CD4-positive, CD25-positive, alpha-beta regulatory T cell (primary cell): ENCODE data around the gene ADAM22. TPM values are rescaled to one million over a fixed set of nuclear protein-coding genes. Genes with fewer than 3 reads are reported as not detected.

Experiments used
- ATAC-seq, 2 donors: fragments of 150-1000 bp; cut with Tn5 transposase; one replicate each; pipeline ENCODE4 v1.10.0; 2021; ENCODE audit warnings: low read depth in 2 of 2, moderate number of reproducible peaks in 2 of 2, moderate library complexity in 1 of 2
- DNase-seq, 3 donors: peaks; one replicate each; pipeline versions ENCODE4 v3.0.0 to v3.0.0-alpha.2; 2012 to 2022; ENCODE audit warnings: mixed read lengths in 1 of 3
- H3K27ac ChIP-seq: one replicate; pipeline ENCODE4 v1.7.0; 2013; ENCODE audit warnings: mild to moderate bottlenecking, low read length; ENCODE audit not compliant: insufficient read depth, poor library complexity, severe bottlenecking
- H3K27me3 ChIP-seq: one replicate; pipeline ENCODE4 v1.7.0; 2013; ENCODE audit warnings: low read length; ENCODE audit not compliant: control insufficient read depth, insufficient read depth
- H3K36me3 ChIP-seq: one replicate; pipeline ENCODE4 v1.7.0; 2013; ENCODE audit warnings: mild to moderate bottlenecking, low read length, moderate library complexity; ENCODE audit not compliant: control insufficient read depth, insufficient read depth
- H3K4me1 ChIP-seq: 2 replicates; pipeline ENCODE4 v1.7.0; 2013; ENCODE audit warnings: mild to moderate bottlenecking, low read length; ENCODE audit not compliant: insufficient read depth, control insufficient read depth, poor library complexity, severe bottlenecking
- H3K4me3 ChIP-seq: one replicate; pipeline ENCODE4 v1.7.0; 2013; ENCODE audit warnings: low read depth, mild to moderate bottlenecking, low read length, moderate library complexity
- H3K9me3 ChIP-seq, 2 experiments: 1 replicate in 1 of 2; 2 replicates in 1 of 2; pipeline ENCODE4 v1.7.0; 2013; ENCODE audit warnings: low read length in 2 of 2, mild to moderate bottlenecking in 1 of 2, moderate library complexity in 1 of 2; ENCODE audit not compliant: control insufficient read depth in 2 of 2
- H3K27ac Mint-ChIP-seq, 3 donors: one replicate each; pipeline ENCODE4 v1.8.0; 2020 to 2022; ENCODE audit warnings: mild to moderate bottlenecking in 3 of 3, mixed read lengths in 3 of 3, moderate library complexity in 2 of 3
- H3K27me3 Mint-ChIP-seq: one replicate; pipeline ENCODE4 v1.8.0; 2022; ENCODE audit warnings: mild to moderate bottlenecking, mixed read lengths
- H3K36me3 Mint-ChIP-seq: one replicate; pipeline ENCODE4 v1.8.0; 2020; ENCODE audit warnings: mixed read lengths
- H3K4me1 Mint-ChIP-seq, 4 donors: one replicate each; pipeline ENCODE4 v1.8.0; 2020 to 2022; ENCODE audit warnings: mixed read lengths in 4 of 4, mild to moderate bottlenecking in 1 of 4
- H3K4me3 Mint-ChIP-seq, 4 donors: one replicate each; pipeline ENCODE4 v1.8.0; 2020 to 2022; ENCODE audit warnings: mild to moderate bottlenecking in 4 of 4, mixed read lengths in 4 of 4, moderate library complexity in 3 of 4
- H3K9me3 Mint-ChIP-seq, 7 donors: one replicate each; pipeline ENCODE4 v1.8.0; 2020 to 2022; ENCODE audit warnings: mixed read lengths in 7 of 7, mild to moderate bottlenecking in 3 of 7, moderate library complexity in 2 of 7
- polyA plus RNA-seq, 4 donors: library from polyadenylated mRNA; unstranded; fragments of 300-500 nt; fragmentation: Illumina TruSeq; gene quantifications; one replicate each; pipeline ENCODE4 v1.2.3, GENCODE V29; 2021
- total RNA-seq: library from RNA; stranded (reverse); gene quantifications from one replicate; pipeline ENCODE4 v1.2.3, GENCODE V29; 2022

Gene ADAM22
- total and polyA plus RNA-seq, 5 donors from 2014 or later, result 0.21 to 1.5 (median 0.75) TPM; not detected in 1

DNA sequence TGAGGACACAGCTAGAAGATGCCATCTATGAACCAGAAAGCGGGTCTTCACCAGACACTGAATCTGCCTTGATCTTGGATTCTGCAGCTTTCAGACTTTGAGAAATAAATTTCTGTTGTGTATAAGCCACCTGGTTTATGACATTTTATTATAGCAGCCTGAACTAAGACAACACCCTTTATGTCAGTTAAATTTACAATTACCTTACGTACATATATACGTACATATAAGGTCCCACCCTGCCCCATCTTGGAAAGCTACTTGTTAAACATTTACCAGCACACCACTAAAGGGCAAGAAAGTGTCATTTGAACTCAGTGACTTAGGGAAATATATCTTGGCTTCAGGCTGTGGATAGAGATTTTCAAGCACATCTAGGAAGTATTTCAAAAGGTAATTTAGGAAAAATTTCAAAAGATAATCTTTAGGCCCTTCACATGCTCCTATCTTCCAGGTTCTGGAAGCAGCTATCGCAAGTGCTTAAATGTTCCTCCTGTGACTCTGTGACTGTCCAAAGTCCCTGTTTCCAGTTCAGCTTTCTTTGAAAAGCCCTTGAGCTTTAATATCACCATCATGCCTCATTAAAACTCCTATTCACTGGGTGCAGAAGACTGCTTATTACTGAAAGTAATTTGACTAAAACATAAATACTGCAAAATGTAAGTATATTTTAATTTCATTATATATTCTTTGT lies 295.4 kb downstream of the ADAM22 start:
- no peak for ATAC-seq
- Mint-ChIP-seq H3K27ac (no peak overlapping the region), H3K9me3 (peaks cover 0 to 12% (median 0%) of the 10 kb centered on the region in 7 donors), H3K4me1 (no peaks in the 10 kb centered on the region), H3K27me3 (peaks cover 18% of the 10 kb centered on the region), H3K4me3 (no peak overlapping the region), H3K36me3 (no peaks in the 10 kb centered on the region)
- H3K9me3 ChIP-seq, result peaks cover 0 to 2% of the 10 kb centered on the region in 2 experiments
- no peak for DNase-seq
- H3K27me3 ChIP-seq, result peaks cover 19% of the 10 kb centered on the region
- no peaks in the 10 kb centered on the region for H3K4me1 ChIP-seq
- H3K36me3 ChIP-seq, result no peaks in the 10 kb centered on the region
- H3K27ac ChIP-seq, result no peak overlapping the region
- H3K4me3 ChIP-seq, result no peak overlapping the region

DNA sequence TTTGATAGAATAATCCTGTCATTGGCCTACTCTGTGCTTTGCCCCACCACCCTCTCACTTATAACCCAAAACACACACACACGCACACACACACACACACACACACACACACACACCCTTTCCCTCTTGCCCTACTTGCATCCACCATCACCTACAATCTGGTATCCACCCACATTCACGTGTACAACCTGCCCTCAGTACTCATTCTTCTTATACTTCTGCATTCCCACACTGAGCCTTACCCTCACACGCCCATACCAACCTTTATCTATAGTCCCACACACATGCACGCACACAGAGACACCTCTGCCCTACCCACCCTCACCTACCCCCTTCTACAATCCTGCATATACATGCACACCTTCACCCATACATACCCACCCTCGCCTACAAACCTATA lies 296.6 kb downstream of the ADAM22 start:
- Histone ChIP-seq H3K36me3 (no peaks in the 10 kb centered on the region), H3K27ac (no peak overlapping the region), H3K27me3 (peaks cover 13% of the 10 kb centered on the region), H3K9me3 (peaks cover 0 to 2% of the 10 kb centered on the region in 2 experiments), H3K4me3 (no peak overlapping the region), H3K4me1 (no peaks in the 10 kb centered on the region)
- Mint-ChIP-seq H3K9me3 (peaks cover 0 to 12% (median 0%) of the 10 kb centered on the region in 7 donors), H3K27ac (no peak overlapping the region), H3K27me3 (peaks cover 9% of the 10 kb centered on the region), H3K4me1 (no peaks in the 10 kb centered on the region), H3K36me3 (no peaks in the 10 kb centered on the region), H3K4me3 (no peak overlapping the region)
- ATAC-seq, result no peak
- no peak for DNase-seq

DNA sequence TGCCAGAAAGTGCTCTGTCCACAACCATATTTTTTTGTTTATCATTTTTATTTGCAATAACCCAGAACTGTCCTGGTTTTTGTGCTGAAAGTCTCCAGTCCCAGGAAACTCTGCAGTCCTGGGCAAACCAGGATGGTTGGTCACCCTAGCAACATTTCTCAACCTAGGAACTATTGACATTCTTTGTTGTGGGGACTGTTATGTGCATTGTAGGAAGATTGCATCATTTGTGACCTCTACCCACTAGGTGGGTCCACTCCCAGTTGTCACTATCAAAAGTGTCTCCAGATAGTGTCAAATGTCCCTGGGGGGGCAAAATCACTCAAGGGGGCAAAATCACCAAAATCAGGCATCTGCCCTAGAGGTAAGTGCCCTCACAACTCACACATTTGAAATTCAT lies 299.8 kb downstream of the ADAM22 start:
- peaks cover 0 to 4% (median 0%) of the 10 kb centered on the region in 4 donors for H3K4me1 Mint-ChIP-seq

DNA sequence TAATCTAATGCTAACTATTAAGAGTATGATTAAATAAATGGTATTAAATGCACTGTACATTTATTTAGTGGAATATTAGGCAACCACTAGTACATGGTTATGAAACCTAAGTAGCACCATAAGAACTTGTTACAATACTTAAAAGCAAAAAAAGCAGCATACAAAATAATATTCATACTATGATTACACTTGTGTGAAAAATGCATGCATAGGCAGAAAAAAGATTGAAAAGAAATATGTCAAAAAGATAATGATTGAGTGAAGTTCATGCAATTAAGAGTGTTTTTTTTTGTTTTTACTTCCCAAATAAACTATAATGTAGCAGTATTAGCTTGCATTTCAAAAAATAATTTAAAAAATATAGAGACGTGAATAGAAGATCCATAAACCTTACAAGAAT lies 305.8 kb downstream of the ADAM22 start:
- no peaks in the 10 kb centered on the region for H3K4me1 ChIP-seq
- H3K36me3 ChIP-seq, result no peaks in the 10 kb centered on the region
- no peak for ATAC-seq
- Mint-ChIP-seq H3K27ac (no peak overlapping the region), H3K4me3 (no peak overlapping the region), H3K4me1 (peaks cover 0 to 4% (median 0%) of the 10 kb centered on the region in 4 donors), H3K27me3 (peaks cover 22% of the 10 kb centered on the region), H3K9me3 (peaks cover 0 to 2% (median 0%) of the 10 kb centered on the region in 7 donors), H3K36me3 (no peaks in the 10 kb centered on the region)
- no peak for DNase-seq
- no peaks in the 10 kb centered on the region for H3K27me3 ChIP-seq
- no peak overlapping the region for H3K4me3 ChIP-seq
- no peak overlapping the region for H3K27ac ChIP-seq
- no peaks in the 10 kb centered on the region for H3K9me3 ChIP-seq

More for the DNA sequence above, 299.8 kb downstream of the ADAM22 start:
- Mint-ChIP-seq H3K27ac (no peak overlapping the region), H3K36me3 (no peaks in the 10 kb centered on the region), H3K4me3 (no peak overlapping the region), H3K9me3 (peaks cover 0 to 5% (median 0%) of the 10 kb centered on the region in 7 donors), H3K27me3 (peaks cover 17% of the 10 kb centered on the region)
- Histone ChIP-seq H3K27ac (no peak overlapping the region), H3K9me3 (no peaks in the 10 kb centered on the region), H3K36me3 (no peaks in the 10 kb centered on the region), H3K27me3 (peaks cover 6% of the 10 kb centered on the region), H3K4me1 (no peaks in the 10 kb centered on the region), H3K4me3 (no peak overlapping the region)
- ATAC-seq (no peak), DNase-seq (no peak)

DNA sequence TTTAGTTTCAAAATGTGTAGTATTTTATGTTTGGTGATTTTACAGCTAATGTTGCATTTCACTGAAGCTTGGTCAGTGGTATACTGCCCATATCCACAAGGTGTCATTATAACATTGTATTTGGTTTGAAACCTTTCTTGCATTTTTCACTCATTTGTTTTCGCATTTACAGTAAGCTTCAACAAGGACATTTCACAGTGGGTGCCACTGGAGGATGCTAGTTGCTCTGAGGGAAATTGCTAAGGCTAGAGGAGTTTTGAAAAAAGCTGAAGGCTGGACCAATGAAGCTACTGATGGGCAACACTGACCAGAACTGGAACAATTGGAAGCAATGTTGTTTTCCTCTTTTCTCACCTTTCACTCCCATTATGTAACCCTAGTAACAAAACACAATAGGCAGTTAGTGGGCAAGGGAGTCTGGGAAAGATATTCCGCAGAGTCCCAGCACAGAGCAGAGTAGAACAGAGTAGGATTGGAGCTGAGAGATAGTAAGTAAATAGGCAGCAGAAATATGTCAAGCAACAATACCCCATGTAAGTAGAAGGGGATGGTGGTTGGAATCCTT lies 309.4 kb downstream of the ADAM22 start:
- H3K27me3 Mint-ChIP-seq, result peaks cover 17% of the 10 kb centered on the region
- H3K9me3 ChIP-seq, result no peaks in the 10 kb centered on the region
- H3K27me3 ChIP-seq, result peaks cover 2% of the 10 kb centered on the region
- ATAC-seq (peak in 1 of 2 donors; percentile 31), DNase-seq (peak in 2 of 3 donors; percentile 19 to 26)
- H3K27ac Mint-ChIP-seq, result no peak overlapping the region
- H3K27ac ChIP-seq, result no peak overlapping the region
- no peaks in the 10 kb centered on the region for H3K36me3 Mint-ChIP-seq
- no peak overlapping the region for H3K4me3 Mint-ChIP-seq
- no peak overlapping the region for H3K4me3 ChIP-seq
- H3K36me3 ChIP-seq, result no peaks in the 10 kb centered on the region
- no peaks in the 10 kb centered on the region for H3K4me1 Mint-ChIP-seq
- H3K4me1 ChIP-seq, result no peaks in the 10 kb centered on the region
- H3K9me3 Mint-ChIP-seq, result no peaks in the 10 kb centered on the region

DNA sequence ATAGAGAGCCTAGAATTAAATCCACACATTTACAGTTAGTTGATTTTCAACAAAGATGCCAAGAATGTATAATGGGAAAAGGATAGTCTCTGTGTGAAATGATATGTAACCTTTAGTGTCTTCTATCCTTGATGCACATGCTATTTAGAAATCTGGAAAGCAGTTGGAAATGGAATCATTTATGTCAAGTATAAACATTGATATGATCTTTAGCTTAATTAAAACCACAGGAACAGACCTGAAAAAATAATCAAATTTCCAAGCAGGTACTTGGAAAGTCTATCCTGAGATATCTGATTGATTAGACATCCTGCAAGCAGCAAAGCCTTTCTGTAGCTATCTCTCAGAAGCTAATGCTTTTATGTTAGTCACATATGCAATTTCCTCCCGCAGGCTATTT lies 310.2 kb downstream of the ADAM22 start:
- no peaks in the 10 kb centered on the region for H3K9me3 Mint-ChIP-seq
- no peaks in the 10 kb centered on the region for H3K36me3 Mint-ChIP-seq

More for the DNA sequence above, 310.2 kb downstream of the ADAM22 start:
- no peaks in the 10 kb centered on the region for H3K4me1 ChIP-seq
- H3K9me3 ChIP-seq, result no peaks in the 10 kb centered on the region
- Mint-ChIP-seq H3K4me3 (no peak overlapping the region), H3K27me3 (peaks cover 16% of the 10 kb centered on the region), H3K27ac (no peak overlapping the region), H3K4me1 (no peaks in the 10 kb centered on the region)
- no peak overlapping the region for H3K27ac ChIP-seq
- no peak for DNase-seq
- no peak for ATAC-seq
- no peak overlapping the region for H3K4me3 ChIP-seq
- H3K27me3 ChIP-seq, result peaks cover 2% of the 10 kb centered on the region
- no peaks in the 10 kb centered on the region for H3K36me3 ChIP-seq

Other genes starting within 250 kb of the ADAM22 start
- gene SLC25A40, start 57.9 kb upstream of the ADAM22 start, total RNA-seq, result 24.2 TPM
- 10 to 100 TPM; 13.4 to 20.9 (median 16.3) TPM for gene SLC25A40, start 57.9 kb upstream of the ADAM22 start, polyA plus RNA-seq
- 65.1 TPM for gene DBF4, start 57.8 kb upstream of the ADAM22 start, total RNA-seq
- 10 to 100 TPM; 41.2 to 47.2 (median 43.1) TPM for gene DBF4, start 57.8 kb upstream of the ADAM22 start, polyA plus RNA-seq